Keratinocyte (primary cell): ENCODE data around the gene SCN9A. TPM values are rescaled to one million over a fixed set of nuclear protein-coding genes. Genes with fewer than 3 reads are reported as not detected.
A peak's percentile ranks its signal among the peaks of the same experiment; 100 is the strongest.

ENCODE experiments used
- DNase-seq: peaks from one replicate; pipeline ENCODE4 v3.0.0-alpha.2; 2011; ENCODE audit warnings: low read depth, missing footprints, low spot score
- FAIRE-seq: peaks from 2 replicates; lab custom pipeline; 2011; peaks lifted over from hg19 to GRCh38; lab: Jason Lieb, UNC
- H2AFZ ChIP-seq: 2 replicates; pipeline ENCODE4 v1.6.0; 2012; ENCODE audit warnings: low read length, control low read depth, inconsistent platforms; ENCODE audit not compliant: control insufficient read depth
- H3K27ac ChIP-seq: 2 replicates; pipeline ENCODE4 v1.5.1; 2011; ENCODE audit warnings: low read length; ENCODE audit not compliant: control insufficient read depth, insufficient read depth
- H3K27me3 ChIP-seq: 3 replicates; pipeline ENCODE4 v1.6.0; 2011; ENCODE audit warnings: low read length; ENCODE audit not compliant: control insufficient read depth, insufficient read depth; ENCODE audit errors: extremely low read depth
- H3K36me3 ChIP-seq, 2 experiments: 2 replicates in 1 of 2; 3 replicates in 1 of 2; pipeline ENCODE4 v1.5.1; 2011; ENCODE audit warnings: low read length in 2 of 2, mild to moderate bottlenecking in 1 of 2; ENCODE audit not compliant: control insufficient read depth in 2 of 2, insufficient read depth in 2 of 2; ENCODE audit errors: extremely low read depth in 1 of 2
- H3K4me1 ChIP-seq: 3 replicates; pipeline ENCODE4 v1.5.1; 2011; ENCODE audit warnings: low read length; ENCODE audit not compliant: control insufficient read depth, insufficient read depth; ENCODE audit errors: extremely low read depth
- H3K4me2 ChIP-seq: 3 replicates; pipeline ENCODE4 v1.6.0; 2011; ENCODE audit warnings: low read depth, low read length; ENCODE audit not compliant: control insufficient read depth, insufficient read depth; ENCODE audit errors: extremely low read depth
- H3K4me3 ChIP-seq, 3 experiments: fragments of 200-600 bp in 1 of 3; sonication (generic) in 1 of 3; 2 replicates in 2 of 3; 3 replicates in 1 of 3; pipeline ENCODE4 v1.5.1; 2011 to 2016; ENCODE audit warnings: low read length in 3 of 3, mild to moderate bottlenecking in 3 of 3, control low read depth in 2 of 3, inconsistent platforms in 1 of 3, low read depth in 1 of 3, mixed read lengths in 1 of 3, mixed run types in 1 of 3, moderate library complexity in 1 of 3; ENCODE audit not compliant: control insufficient read depth in 2 of 3, insufficient read depth in 2 of 3; ENCODE audit errors: extremely low read depth in 1 of 3
- H3K79me2 ChIP-seq: 2 replicates; pipeline ENCODE4 v1.6.0; 2012; ENCODE audit warnings: low read length; ENCODE audit not compliant: control insufficient read depth, insufficient read depth
- H3K9ac ChIP-seq: 3 replicates; pipeline ENCODE4 v1.6.0; 2011; ENCODE audit warnings: low read length; ENCODE audit not compliant: control insufficient read depth, insufficient read depth; ENCODE audit errors: extremely low read depth
- H3K9me1 ChIP-seq: 3 replicates; pipeline ENCODE4 v1.6.0; 2011; ENCODE audit warnings: low read length; ENCODE audit not compliant: control insufficient read depth, insufficient read depth; ENCODE audit errors: extremely low read depth
- H3K9me3 ChIP-seq: 2 replicates; pipeline ENCODE4 v1.5.1; 2012; ENCODE audit warnings: low read depth, low read length; ENCODE audit not compliant: control insufficient read depth
- H4K20me1 ChIP-seq: 3 replicates; pipeline ENCODE4 v1.6.0; 2011; ENCODE audit warnings: low read length; ENCODE audit not compliant: control insufficient read depth, insufficient read depth; ENCODE audit errors: extremely low read depth
- CTCF ChIP-seq, 3 experiments: IDR thresholded peaks in 1 of 3; conservative IDR thresholded peaks in 1 of 3; optimal IDR thresholded peaks in 1 of 3; 2 replicates in 2 of 3; 3 replicates in 1 of 3; pipeline versions ENCODE3 to v1.5.1; 2011; ENCODE audit warnings: low read length in 3 of 3, mild to moderate bottlenecking in 3 of 3, moderate library complexity in 2 of 3, control low read depth in 1 of 3, inconsistent platforms in 1 of 3; ENCODE audit not compliant: insufficient read depth in 2 of 3; ENCODE audit errors: extremely low read depth in 1 of 3
- EZH2 ChIP-seq: IDR thresholded peaks from one replicate; pipeline ENCODE4 v1.6.1; 2012; ENCODE audit warnings: inconsistent platforms, mild to moderate bottlenecking, low read length, moderate library complexity
- dilution Hi-C: fragments of 300-500 bp; cut with MboI; formaldehyde crosslinking; loops from one replicate; pipeline ENCODE4 v1.7.0; 2020; ENCODE audit warnings: low sequenced_read_pairs; ENCODE audit not compliant: extremely low pct_ligation_motif_present
- polyA plus RNA-seq, 5 experiments: library from polyadenylated mRNA; depleted of rRNA in 3 of 5; stranded (reverse) in 3 of 5; stranded (forward) in 1 of 5; unstranded in 1 of 5; fragments of >200 nt; gene quantifications; 1 replicate in 1 of 5; 2 replicates in 3 of 5; 3 replicates in 1 of 5; pipeline versions ENCODE4 v1.2.1 to v1.2.3, GENCODE V29; 2011 to 2012; ENCODE audit warnings: missing spikeins in 2 of 5, low read depth in 1 of 5, low replicate concordance in 1 of 5

SCN9A gene
- polyA plus RNA-seq, 1 donor (not counting 4 experiments of a cell fraction or from before 2014, with no cell fraction given) = 0.10 TPM

- DNase-seq = no peak
- Histone ChIP-seq H3K9me1 (no peaks in the 10 kb centered on the region), H3K9ac (no peak overlapping the region), H3K27ac (no peak overlapping the region), H3K4me2 (no peak overlapping the region), H2AFZ (no peak overlapping the region), H3K27me3 (no peaks in the 10 kb centered on the region), H3K4me3 (no peak overlapping the region), H4K20me1 (no peaks in the 10 kb centered on the region), H3K4me1 (no peaks in the 10 kb centered on the region), H3K9me3 (no peaks in the 10 kb centered on the region), H3K79me2 (no peaks in the 10 kb centered on the region), H3K36me3 (no peaks in the 10 kb centered on the region)
- dilution Hi-C loops = no loop called here
- FAIRE-seq = peak; percentile 46
- no peak for TF ChIP-seq EZH2
- TF ChIP-seq CTCF (optimal IDR thresholded peaks at IDR 0.05 in 1 of 3, IDR thresholded peaks at IDR 0.05 in 1 of 3, conservative IDR thresholded peaks at IDR 0.05 in 1 of 3; ENCODE audit: extremely low read depth in 1 of 3, insufficient read depth in 2 of 3, low read length in 3 of 3) = no peak
Observed at GRCh38 chr2:166193407-166193806, 182.3 kb downstream of the SCN9A start.

- Histone ChIP-seq H3K4me3 (peak overlapping the region in 1 of 3 experiments; percentile 12), H3K79me2 (no peaks in the 10 kb centered on the region), H3K27me3 (no peaks in the 10 kb centered on the region), H3K4me2 (no peak overlapping the region), H3K4me1 (peaks cover 10% of the 10 kb centered on the region), H3K9ac (no peak overlapping the region), H3K27ac (no peak overlapping the region), H3K36me3 (no peaks in the 10 kb centered on the region), H3K9me1 (no peaks in the 10 kb centered on the region), H3K9me3 (no peaks in the 10 kb centered on the region), H4K20me1 (no peaks in the 10 kb centered on the region), H2AFZ (peak overlapping the region; percentile 5)
- no peak for DNase-seq
- FAIRE-seq = no peak
- dilution Hi-C loops = no loop called here
- TF ChIP-seq EZH2 (no peak), CTCF (optimal IDR thresholded peaks at IDR 0.05 in 1 of 3, IDR thresholded peaks at IDR 0.05 in 1 of 3, conservative IDR thresholded peaks at IDR 0.05 in 1 of 3; ENCODE audit: extremely low read depth in 1 of 3, insufficient read depth in 2 of 3, low read length in 3 of 3) (no peak)
Observed at GRCh38 chr2:166188084-166188483, 187.7 kb downstream of the SCN9A start.
